ENCODE data around the gene CHST12.
A peak's percentile ranks its signal among the peaks of the same experiment; 100 is the strongest.

Gene CHST12

GRCh38 chr7:2403014-2403717 lies at the start of gene CHST12:
TSS of gene CHST12 (plus strand) at chr7:2403611. CDS start at chr7:2432640, 29,029 bp downstream.
- no peaks in the 10 kb centered on the region for H3K36me3 ChIP-seq (ENCODE audit: control insufficient read depth, insufficient read depth, low read length)
- H3K4me1 ChIP-seq (ENCODE audit: control insufficient read depth, insufficient read depth, low read length), result peaks cover 11% of the 10 kb centered on the region
- peak within 1 kb of the TSS; percentile 45 for H3K9ac ChIP-seq (ENCODE audit: low read depth, low read length)
- no peaks in the 10 kb centered on the region for H3K9me3 ChIP-seq (ENCODE audit: control insufficient read depth, insufficient read depth, low read length)
- H3K27ac ChIP-seq (ENCODE audit: low read depth, low read length), result peak within 1 kb of the TSS; percentile 34
- H3K27me3 ChIP-seq (ENCODE audit: control insufficient read depth, insufficient read depth, low read length), result no peaks in the 10 kb centered on the region
- H3K4me3 ChIP-seq (ENCODE audit: low read depth, low read length), result peak within 1 kb of the TSS; percentile 93

- peak overlapping the region; percentile 99 for H3K27ac ChIP-seq (ENCODE audit: low read depth, low read length)
- H3K9me3 ChIP-seq (ENCODE audit: control insufficient read depth, insufficient read depth, low read length), result no peaks in the 10 kb centered on the region
- H3K4me1 ChIP-seq (ENCODE audit: control insufficient read depth, insufficient read depth, low read length), result no peaks in the 10 kb centered on the region; the same call in 1 of the 2 replicates
- H3K36me3 ChIP-seq (ENCODE audit: control insufficient read depth, insufficient read depth, low read length), result peaks cover 33% of the 10 kb centered on the region
- H3K27me3 ChIP-seq (ENCODE audit: control insufficient read depth, insufficient read depth, low read length), result no peaks in the 10 kb centered on the region
- peak overlapping the region; percentile 100 for H3K9ac ChIP-seq (ENCODE audit: low read depth, low read length)
- peak overlapping the region; percentile 92 for H3K4me3 ChIP-seq (ENCODE audit: low read depth, low read length)
Observed at GRCh38 chr7:2353936-2354185, 49.5 kb upstream of the CHST12 start.

- peak within 1 kb of the TSS; percentile 100 for H3K9ac ChIP-seq (ENCODE audit: low read depth, low read length)
- H3K27me3 ChIP-seq (ENCODE audit: control insufficient read depth, insufficient read depth, low read length), result no peaks in the 10 kb centered on the region
- H3K36me3 ChIP-seq (ENCODE audit: control insufficient read depth, insufficient read depth, low read length), result peaks cover 38% of the 10 kb centered on the region
- peak within 1 kb of the TSS; percentile 99 for H3K27ac ChIP-seq (ENCODE audit: low read depth, low read length)
- H3K4me3 ChIP-seq (ENCODE audit: low read depth, low read length), result peak within 1 kb of the TSS; percentile 92
- H3K4me1 ChIP-seq (ENCODE audit: control insufficient read depth, insufficient read depth, low read length), result no peaks in the 10 kb centered on the region; the same call in 1 of the 2 replicates
- no peaks in the 10 kb centered on the region for H3K9me3 ChIP-seq (ENCODE audit: control insufficient read depth, insufficient read depth, low read length)
Observed at GRCh38 chr7:2354186-2354938, 49.0 kb upstream of the CHST12 start, which contains the start of gene EIF3B. TSS of gene EIF3B (plus strand) at chr7:2354827. CDS start at chr7:2354922, 95 bp downstream.

GRCh38 chr7:2354939-2355704 lies 48.3 kb upstream of the CHST12 start:
- Histone ChIP-seq H3K4me3 (ENCODE audit: low read depth, low read length) (peak overlapping the region; percentile 92), H3K9me3 (ENCODE audit: control insufficient read depth, insufficient read depth, low read length) (no peaks in the 10 kb centered on the region), H3K4me1 (ENCODE audit: control insufficient read depth, insufficient read depth, low read length) (no peaks in the 10 kb centered on the region; the same call in 1 of the 2 replicates), H3K27ac (ENCODE audit: low read depth, low read length) (peak overlapping the region; percentile 99), H3K36me3 (ENCODE audit: control insufficient read depth, insufficient read depth, low read length) (peaks cover 46% of the 10 kb centered on the region), H3K9ac (ENCODE audit: low read depth, low read length) (peak overlapping the region; percentile 100), H3K27me3 (ENCODE audit: control insufficient read depth, insufficient read depth, low read length) (no peaks in the 10 kb centered on the region)

- Histone ChIP-seq H3K4me1 (ENCODE audit: control insufficient read depth, insufficient read depth, low read length) (no peaks in the 10 kb centered on the region; the same call in 1 of the 2 replicates), H3K36me3 (ENCODE audit: control insufficient read depth, insufficient read depth, low read length) (peaks cover 51% of the 10 kb centered on the region), H3K9me3 (ENCODE audit: control insufficient read depth, insufficient read depth, low read length) (no peaks in the 10 kb centered on the region), H3K9ac (ENCODE audit: low read depth, low read length) (peak overlapping the region; percentile 100), H3K27ac (ENCODE audit: low read depth, low read length) (peak overlapping the region; percentile 99), H3K27me3 (ENCODE audit: control insufficient read depth, insufficient read depth, low read length) (no peaks in the 10 kb centered on the region), H3K4me3 (ENCODE audit: low read depth, low read length) (peak overlapping the region; percentile 92)
Observed at GRCh38 chr7:2355705-2356008, 47.8 kb upstream of the CHST12 start.

- Histone ChIP-seq H3K4me1 (ENCODE audit: control insufficient read depth, insufficient read depth, low read length) (no peaks in the 10 kb centered on the region; the same call in 1 of the 2 replicates), H3K36me3 (ENCODE audit: control insufficient read depth, insufficient read depth, low read length) (peaks cover 55% of the 10 kb centered on the region), H3K9me3 (ENCODE audit: control insufficient read depth, insufficient read depth, low read length) (no peaks in the 10 kb centered on the region), H3K27me3 (ENCODE audit: control insufficient read depth, insufficient read depth, low read length) (no peaks in the 10 kb centered on the region), H3K9ac (ENCODE audit: low read depth, low read length) (no peak overlapping the region), H3K27ac (ENCODE audit: low read depth, low read length) (no peak overlapping the region), H3K4me3 (ENCODE audit: low read depth, low read length) (no peak overlapping the region)
Observed at GRCh38 chr7:2357165-2357564, 46.2 kb upstream of the CHST12 start.

GRCh38 chr7:2357571-2357970 lies 45.8 kb upstream of the CHST12 start:
- no peak overlapping the region for H3K4me3 ChIP-seq (ENCODE audit: low read depth, low read length)
- no peaks in the 10 kb centered on the region for H3K27me3 ChIP-seq (ENCODE audit: control insufficient read depth, insufficient read depth, low read length)
- peaks cover 59% of the 10 kb centered on the region for H3K36me3 ChIP-seq (ENCODE audit: control insufficient read depth, insufficient read depth, low read length)
- no peak overlapping the region for H3K9ac ChIP-seq (ENCODE audit: low read depth, low read length)
- H3K4me1 ChIP-seq (ENCODE audit: control insufficient read depth, insufficient read depth, low read length), result no peaks in the 10 kb centered on the region; the same call in 1 of the 2 replicates
- no peak overlapping the region for H3K27ac ChIP-seq (ENCODE audit: low read depth, low read length)
- no peaks in the 10 kb centered on the region for H3K9me3 ChIP-seq (ENCODE audit: control insufficient read depth, insufficient read depth, low read length)

- no peaks in the 10 kb centered on the region; the same call in 1 of the 2 replicates for H3K4me1 ChIP-seq (ENCODE audit: control insufficient read depth, insufficient read depth, low read length)
- H3K36me3 ChIP-seq (ENCODE audit: control insufficient read depth, insufficient read depth, low read length), result peaks cover 69% of the 10 kb centered on the region
- peak overlapping the region; percentile 7; the same call in 1 of the 2 replicates for H3K9ac ChIP-seq (ENCODE audit: low read depth, low read length)
- H3K27ac ChIP-seq (ENCODE audit: low read depth, low read length), result peak overlapping the region; percentile 5
- no peak overlapping the region for H3K4me3 ChIP-seq (ENCODE audit: low read depth, low read length)
- H3K9me3 ChIP-seq (ENCODE audit: control insufficient read depth, insufficient read depth, low read length), result no peaks in the 10 kb centered on the region
- no peaks in the 10 kb centered on the region for H3K27me3 ChIP-seq (ENCODE audit: control insufficient read depth, insufficient read depth, low read length)
Observed at GRCh38 chr7:2358968-2359527, 44.4 kb upstream of the CHST12 start.

- H3K27ac ChIP-seq (ENCODE audit: low read depth, low read length), result peak overlapping the region; percentile 5
- no peaks in the 10 kb centered on the region; the same call in 1 of the 2 replicates for H3K4me1 ChIP-seq (ENCODE audit: control insufficient read depth, insufficient read depth, low read length)
- peak overlapping the region; percentile 7; the same call in 1 of the 2 replicates for H3K9ac ChIP-seq (ENCODE audit: low read depth, low read length)
- H3K9me3 ChIP-seq (ENCODE audit: control insufficient read depth, insufficient read depth, low read length), result no peaks in the 10 kb centered on the region
- no peaks in the 10 kb centered on the region for H3K27me3 ChIP-seq (ENCODE audit: control insufficient read depth, insufficient read depth, low read length)
- H3K36me3 ChIP-seq (ENCODE audit: control insufficient read depth, insufficient read depth, low read length), result peaks cover 75% of the 10 kb centered on the region
- no peak overlapping the region for H3K4me3 ChIP-seq (ENCODE audit: low read depth, low read length)
Observed at GRCh38 chr7:2359610-2360009, 43.8 kb upstream of the CHST12 start.

GRCh38 chr7:2360796-2361195 lies 42.6 kb upstream of the CHST12 start:
- peaks cover 87% of the 10 kb centered on the region for H3K36me3 ChIP-seq (ENCODE audit: control insufficient read depth, insufficient read depth, low read length)
- no peak overlapping the region for H3K27ac ChIP-seq (ENCODE audit: low read depth, low read length)

More at GRCh38 chr7:2360796-2361195, 42.6 kb upstream of the CHST12 start:
- Histone ChIP-seq H3K4me1 (ENCODE audit: control insufficient read depth, insufficient read depth, low read length) (no peaks in the 10 kb centered on the region; the same call in 1 of the 2 replicates), H3K9me3 (ENCODE audit: control insufficient read depth, insufficient read depth, low read length) (no peaks in the 10 kb centered on the region), H3K27me3 (ENCODE audit: control insufficient read depth, insufficient read depth, low read length) (no peaks in the 10 kb centered on the region), H3K4me3 (ENCODE audit: low read depth, low read length) (no peak overlapping the region), H3K9ac (ENCODE audit: low read depth, low read length) (no peak overlapping the region)
